SK-N-DZ (cell line): ENCODE data around the gene TRMO.

ENCODE experiments used
- DNase-seq: peaks from one replicate; pipeline ENCODE4 v3.0.0-alpha.2; 2015; ENCODE audit warnings: low spot score

TRMO gene

GRCh38 chr9:97938081-97938644 lies 15.9 kb upstream of the TRMO start, which contains the start of gene HEMGN:
HEMGN (minus strand) TSS chr9:97938172; CDS start chr9:97938136, 36 bp downstream.
- no peak for DNase-seq

- DNase-seq, result no peak
Observed at GRCh38 chr9:97936998-97937397, 14.7 kb upstream of the TRMO start.

GRCh38 chr9:97935276-97935675 lies 13.0 kb upstream of the TRMO start:
- DNase-seq, result no peak

GRCh38 chr9:97934321-97935115 lies 12.2 kb upstream of the TRMO start:
- no peak for DNase-seq

GRCh38 chr9:97933297-97933998 lies 11.1 kb upstream of the TRMO start:
- no peak for DNase-seq

- DNase-seq, result no peak
Observed at GRCh38 chr9:97930972-97931371, 8.7 kb upstream of the TRMO start.

GRCh38 chr9:97928986-97929604 lies 6.8 kb upstream of the TRMO start:
- DNase-seq, result no peak

GRCh38 chr9:97925497-97926334 lies 3.4 kb upstream of the TRMO start:
- no peak for DNase-seq

GRCh38 chr9:97924386-97924785 lies 2.1 kb upstream of the TRMO start:
- no peak for DNase-seq

- DNase-seq, result peak; percentile 77
Observed at GRCh38 chr9:97923529-97924108, 1.3 kb upstream of the TRMO start.

- peak; percentile 15 for DNase-seq
Observed at GRCh38 chr9:97919217-97919813, 3.0 kb downstream of the TRMO start.

- DNase-seq, result no peak
Observed at GRCh38 chr9:97918611-97919010, 3.7 kb downstream of the TRMO start.

GRCh38 chr9:97911970-97912369 lies 10.3 kb downstream of the TRMO start:
- DNase-seq, result no peak

- DNase-seq, result no peak
Observed at GRCh38 chr9:97911528-97911927, 10.8 kb downstream of the TRMO start.

- no peak for DNase-seq
Observed at GRCh38 chr9:97910357-97910756, 11.9 kb downstream of the TRMO start.

GRCh38 chr9:97908705-97909104 lies 13.6 kb downstream of the TRMO start:
- no peak for DNase-seq

- DNase-seq, result no peak
Observed at GRCh38 chr9:97907632-97908031, 14.7 kb downstream of the TRMO start.

GRCh38 chr9:97907046-97907445 lies 15.3 kb downstream of the TRMO start:
- DNase-seq, result no peak

- DNase-seq, result no peak
Observed at GRCh38 chr9:97906236-97906831, 16.0 kb downstream of the TRMO start.

GRCh38 chr9:97905228-97905627 lies 17.1 kb downstream of the TRMO start:
- no peak for DNase-seq
